Suprapubic skin (tissue), 4 donors: ENCODE data around the gene PLLP. TPM values are rescaled to one million over a fixed set of nuclear protein-coding genes. Genes with fewer than 3 reads are reported as not detected.

ENCODE experiments used
- DNase-seq, 2 donors: peaks; one replicate each; pipeline ENCODE4 v3.0.0-alpha.2; 2019; ENCODE audit warnings: low spot score in 2 of 2
- H3K27ac ChIP-seq: fragments of 200-600 bp; sonication (generic); one replicate; pipeline ENCODE4 v1.5.1; 2019
- H3K27me3 ChIP-seq: fragments of 200-600 bp; sonication (generic); one replicate; pipeline ENCODE4 v1.5.1; 2019
- H3K36me3 ChIP-seq: fragments of 200-600 bp; sonication (generic); one replicate; pipeline ENCODE4 v1.5.1; 2019
- H3K4me1 ChIP-seq: fragments of 200-600 bp; sonication (generic); one replicate; pipeline ENCODE4 v1.5.1; 2019
- H3K4me3 ChIP-seq: fragments of 200-600 bp; sonication (generic); one replicate; pipeline ENCODE4 v1.5.1; 2019; ENCODE audit warnings: mild to moderate bottlenecking
- H3K9me3 ChIP-seq: fragments of 200-600 bp; sonication (generic); one replicate; pipeline ENCODE4 v1.5.1; 2019
- EP300 ChIP-seq: sonication (generic); formaldehyde crosslinking; IDR thresholded peaks from one replicate; pipeline ENCODE4 v1.6.1; 2017; ENCODE audit warnings: antibody characterized with exemption
- POLR2A ChIP-seq, 2 donors: fragments of 450-650 bp; IDR thresholded peaks; one replicate each; pipeline ENCODE4 v1.6.1; 2017; ENCODE audit warnings: antibody characterized with exemption in 2 of 2, mild to moderate bottlenecking in 2 of 2, moderate library complexity in 2 of 2
- POLR2AphosphoS5 ChIP-seq, 3 donors: sonication (generic); formaldehyde crosslinking; IDR thresholded peaks; one replicate each; pipeline ENCODE4 v1.6.1; 2017; ENCODE audit warnings: antibody characterized with exemption in 3 of 3
- WGBS: methylation state at CpG from one replicate; pipeline ENCODE4 v1.1.5; 2018; 5-methylcytosine and 5-hydroxymethylcytosine counted together
- total RNA-seq, 4 donors: library from RNA; depleted of rRNA; stranded (reverse); fragments of >200 nt; gene quantifications; one replicate each; pipeline ENCODE4 v1.1.0, GENCODE V29; 2016
- TF ChIP-seq, protein P1 (sequence below), 2 donors: fragments of 200-600 bp in 1 of 2; fragments of 450-650 bp in 1 of 2; sonication (generic) in 1 of 2; IDR thresholded peaks; one replicate each; pipeline ENCODE4 v1.5.1; 2016 to 2019; ENCODE audit warnings: antibody characterized with exemption in 2 of 2, mild to moderate bottlenecking in 1 of 2, moderate library complexity in 1 of 2

Gene PLLP, protein sequence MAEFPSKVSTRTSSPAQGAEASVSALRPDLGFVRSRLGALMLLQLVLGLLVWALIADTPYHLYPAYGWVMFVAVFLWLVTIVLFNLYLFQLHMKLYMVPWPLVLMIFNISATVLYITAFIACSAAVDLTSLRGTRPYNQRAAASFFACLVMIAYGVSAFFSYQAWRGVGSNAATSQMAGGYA
- total RNA-seq: 100 to 1,000 TPM in 3 of 4 donors, 10 to 100 TPM in 1; 34.7 to 215 (median 205) TPM

DNA sequence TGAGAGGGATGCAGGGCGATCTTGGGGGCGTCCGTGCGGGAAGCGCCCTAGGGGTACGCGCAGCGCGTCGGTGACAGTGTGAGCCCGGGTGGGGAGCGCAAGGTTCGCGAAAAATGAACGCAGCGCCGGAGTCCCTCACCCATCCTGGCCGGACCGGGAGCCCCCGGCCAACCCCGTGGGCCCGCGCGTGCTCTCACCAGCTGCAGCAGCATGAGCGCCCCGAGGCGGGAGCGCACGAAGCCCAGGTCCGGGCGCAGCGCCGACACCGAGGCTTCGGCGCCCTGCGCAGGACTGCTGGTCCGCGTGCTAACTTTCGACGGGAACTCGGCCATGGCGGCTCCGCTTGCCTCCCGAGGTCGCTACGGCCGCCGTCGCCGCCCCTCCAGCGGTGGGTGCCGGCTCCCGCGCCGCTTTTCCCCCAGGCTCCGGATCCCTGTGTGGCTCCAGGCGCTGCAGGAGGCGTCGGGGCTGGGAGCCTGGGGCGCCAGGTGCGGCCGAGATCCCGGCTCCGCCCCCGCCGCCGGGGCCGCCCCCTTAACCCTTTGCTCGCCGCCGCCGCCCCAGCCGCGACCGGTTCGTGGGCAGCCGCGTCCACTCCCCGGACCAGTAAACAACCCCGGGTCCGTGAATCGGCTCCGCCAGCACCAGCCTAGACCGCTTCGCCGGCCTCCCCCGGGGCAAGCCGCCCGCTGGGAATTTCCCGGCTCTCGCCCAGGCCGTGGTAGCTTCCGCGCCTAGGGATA is at the start of gene PLLP:
Gene PLLP (minus strand): TSS at position 464 of the 743 bp plus-strand sequence. CDS start 132 bp downstream, at position 332.
- WGBS: 0% methylated on average over 11 of the region's 95 CpGs
- peak in 1 of 2 donors; percentile 67 for DNase-seq
- TF ChIP-seq EP300 (no peak), POLR2AphosphoS5 (IDR thresholded peaks at IDR 0.05) (no peak), POLR2A (IDR thresholded peaks at IDR 0.05) (no peak)
- TF ChIP-seq, protein P1, sequence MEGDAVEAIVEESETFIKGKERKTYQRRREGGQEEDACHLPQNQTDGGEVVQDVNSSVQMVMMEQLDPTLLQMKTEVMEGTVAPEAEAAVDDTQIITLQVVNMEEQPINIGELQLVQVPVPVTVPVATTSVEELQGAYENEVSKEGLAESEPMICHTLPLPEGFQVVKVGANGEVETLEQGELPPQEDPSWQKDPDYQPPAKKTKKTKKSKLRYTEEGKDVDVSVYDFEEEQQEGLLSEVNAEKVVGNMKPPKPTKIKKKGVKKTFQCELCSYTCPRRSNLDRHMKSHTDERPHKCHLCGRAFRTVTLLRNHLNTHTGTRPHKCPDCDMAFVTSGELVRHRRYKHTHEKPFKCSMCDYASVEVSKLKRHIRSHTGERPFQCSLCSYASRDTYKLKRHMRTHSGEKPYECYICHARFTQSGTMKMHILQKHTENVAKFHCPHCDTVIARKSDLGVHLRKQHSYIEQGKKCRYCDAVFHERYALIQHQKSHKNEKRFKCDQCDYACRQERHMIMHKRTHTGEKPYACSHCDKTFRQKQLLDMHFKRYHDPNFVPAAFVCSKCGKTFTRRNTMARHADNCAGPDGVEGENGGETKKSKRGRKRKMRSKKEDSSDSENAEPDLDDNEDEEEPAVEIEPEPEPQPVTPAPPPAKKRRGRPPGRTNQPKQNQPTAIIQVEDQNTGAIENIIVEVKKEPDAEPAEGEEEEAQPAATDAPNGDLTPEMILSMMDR (IDR thresholded peaks at IDR 0.05): no peak
- peak within 1 kb of the TSS; percentile 80 for H3K27ac ChIP-seq
- no peaks in the 10 kb centered on the region for H3K36me3 ChIP-seq
- H3K4me3 ChIP-seq: peak within 1 kb of the TSS; percentile 60
- H3K9me3 ChIP-seq: no peaks in the 10 kb centered on the region
- H3K4me1 ChIP-seq: peaks cover 19% of the 10 kb centered on the region
- peaks cover 15% of the 10 kb centered on the region for H3K27me3 ChIP-seq

DNA sequence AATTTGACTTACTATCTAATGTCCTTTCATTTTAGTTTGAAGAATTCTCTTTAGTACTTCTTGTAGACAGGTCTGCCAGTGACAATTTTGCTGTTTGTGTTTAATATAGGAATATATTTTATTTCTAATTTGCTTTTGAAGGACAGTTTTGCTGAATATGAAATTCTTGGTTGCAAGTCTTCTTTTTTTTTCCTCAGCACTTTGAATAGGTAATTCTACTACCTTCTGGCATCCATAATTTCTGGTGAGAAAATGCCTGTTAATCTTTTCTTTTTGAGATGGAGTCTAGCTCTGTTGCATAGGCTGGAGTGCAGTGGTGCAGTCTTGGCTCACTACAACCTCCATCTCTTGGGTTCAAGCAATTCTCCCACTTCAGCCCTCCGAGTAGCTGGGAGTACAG is 48.9 kb upstream of the PLLP start:
- Histone ChIP-seq H3K27ac (no peak overlapping the region), H3K36me3 (no peaks in the 10 kb centered on the region), H3K4me1 (no peaks in the 10 kb centered on the region), H3K27me3 (peaks cover 5% of the 10 kb centered on the region), H3K9me3 (no peaks in the 10 kb centered on the region), H3K4me3 (no peak overlapping the region)
- TF ChIP-seq EP300: no peak
- TF ChIP-seq, protein P1 (IDR thresholded peaks at IDR 0.05): no peak
- TF ChIP-seq POLR2A (IDR thresholded peaks at IDR 0.05): no peak
- TF ChIP-seq POLR2AphosphoS5 (IDR thresholded peaks at IDR 0.05): no peak
- DNase-seq: no peak
- 88% methylated on average over 1 of the region's 1 CpG for WGBS

DNA sequence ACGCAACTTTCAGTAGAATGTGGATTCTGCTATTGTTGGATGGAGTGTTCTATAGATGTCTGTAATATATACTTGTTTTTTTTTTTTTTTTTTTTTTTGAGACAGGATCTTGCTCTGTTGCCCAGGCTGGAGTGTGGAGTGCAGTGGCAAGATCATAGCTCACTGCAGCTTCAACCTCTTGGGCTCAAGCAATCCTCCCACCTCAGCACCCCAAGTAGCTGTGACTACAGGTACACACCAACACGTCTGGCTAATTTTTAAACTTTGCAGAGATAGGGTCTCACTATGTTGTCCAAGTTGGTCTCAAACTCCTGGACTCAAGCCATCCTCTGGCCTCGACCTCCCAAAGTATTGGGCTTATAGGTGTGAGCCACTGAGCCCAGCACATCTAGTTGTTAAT is 46.9 kb upstream of the PLLP start:
- Histone ChIP-seq H3K27me3 (peaks cover 5% of the 10 kb centered on the region), H3K9me3 (peaks cover under 1% of the 10 kb centered on the region), H3K27ac (no peak overlapping the region), H3K36me3 (no peaks in the 10 kb centered on the region), H3K4me3 (no peak overlapping the region), H3K4me1 (no peaks in the 10 kb centered on the region)
- TF ChIP-seq POLR2AphosphoS5 (IDR thresholded peaks at IDR 0.05): no peak
- TF ChIP-seq POLR2A (IDR thresholded peaks at IDR 0.05): no peak
- TF ChIP-seq, protein P1 (IDR thresholded peaks at IDR 0.05): no peak
- no peak for TF ChIP-seq EP300
- WGBS: 72% methylated on average over 3 of the region's 3 CpGs
- DNase-seq: no peak

- WGBS: 80% methylated on average over 8 of the region's 8 CpGs
- Histone ChIP-seq H3K27me3 (peaks cover 5% of the 10 kb centered on the region), H3K9me3 (peaks cover 6% of the 10 kb centered on the region), H3K4me1 (no peaks in the 10 kb centered on the region), H3K4me3 (no peak overlapping the region), H3K36me3 (no peaks in the 10 kb centered on the region), H3K27ac (no peak overlapping the region)
- TF ChIP-seq EP300 (no peak), POLR2A (IDR thresholded peaks at IDR 0.05) (no peak), POLR2AphosphoS5 (IDR thresholded peaks at IDR 0.05) (no peak)
- TF ChIP-seq, protein P1 (IDR thresholded peaks at IDR 0.05): no peak
- DNase-seq: no peak
These were observed 45.4 kb upstream of the PLLP start for GRCh38 chr16:57329718-57330327.

DNA sequence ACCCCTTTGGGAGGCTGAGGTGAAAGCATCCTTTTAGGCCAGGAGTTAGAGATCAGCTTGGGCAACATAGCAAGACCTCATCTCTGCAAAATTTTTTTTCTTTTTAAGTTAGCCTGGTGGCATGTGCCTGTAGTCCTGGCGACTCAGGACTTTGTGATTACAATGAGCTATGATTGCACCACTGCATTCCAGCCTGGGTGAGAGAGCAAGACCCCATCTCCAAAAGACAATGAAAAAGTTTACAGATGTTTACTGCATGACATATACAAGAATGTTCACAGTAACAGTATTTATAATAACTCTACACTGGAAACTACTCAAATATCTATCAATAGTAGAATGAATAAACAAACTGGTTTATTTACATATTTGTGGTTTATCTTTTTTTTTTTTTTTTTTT is 41.0 kb upstream of the PLLP start:
- no peak overlapping the region for H3K27ac ChIP-seq
- no peak overlapping the region for H3K4me3 ChIP-seq
- DNase-seq: no peak
- peaks cover 6% of the 10 kb centered on the region for H3K9me3 ChIP-seq
- TF ChIP-seq, protein P1 (IDR thresholded peaks at IDR 0.05): no peak
- TF ChIP-seq POLR2AphosphoS5 (IDR thresholded peaks at IDR 0.05) (no peak), EP300 (no peak), POLR2A (IDR thresholded peaks at IDR 0.05) (no peak)
- 65% methylated on average over 1 of the region's 1 CpG for WGBS
- no peaks in the 10 kb centered on the region for H3K27me3 ChIP-seq
- no peaks in the 10 kb centered on the region for H3K4me1 ChIP-seq
- H3K36me3 ChIP-seq: no peaks in the 10 kb centered on the region
